K562 (cell line): ENCODE results near the gene UBALD2.

Source experiments
- HBP1 ChIP-seq: fragments of 450-650 bp; formaldehyde crosslinking; IDR thresholded peaks from 2 replicates; pipeline ENCODE4 v1.4.0; 2022; ENCODE audit warnings: missing genetic modification characterization
- HCFC1 ChIP-seq: IDR thresholded peaks from 2 replicates; pipeline ENCODE4 v1.6.1; 2012; ENCODE audit warnings: low read depth, low read length, improper control_type of control experiment
- NRF1 ChIP-seq, 2 experiments: fragments of 450-650 bp; IDR thresholded peaks in 1 of 2; conservative IDR thresholded peaks in 1 of 2; 2 replicates each; pipeline ENCODE4 v1.6.1; 2014; ENCODE audit warnings: mild to moderate bottlenecking in 2 of 2
- PHF8 ChIP-seq: fragments of 200-600 bp; sonication (generic); IDR thresholded peaks from 2 replicates; pipeline ENCODE4 v1.6.1; 2012; ENCODE audit warnings: mixed run types, mild to moderate bottlenecking, inconsistent platforms, low read length, moderate library complexity, borderline replicate concordance
- PRPF4 ChIP-seq: fragments of 200-400 bp; formaldehyde crosslinking; IDR thresholded peaks from one replicate; pipeline ENCODE4 v1.6.1; 2017; ENCODE audit warnings: low read length, low read depth, mild to moderate bottlenecking; ENCODE audit not compliant: insufficient read depth, poor library complexity, severe bottlenecking
- SP1 ChIP-seq: sonication (generic); formaldehyde crosslinking; IDR thresholded peaks from 2 replicates; pipeline ENCODE4 v1.8.1; 2022; ENCODE audit warnings: mild to moderate bottlenecking, missing genetic modification reagents
- ZNF224 ChIP-seq: sonication (generic); formaldehyde crosslinking; IDR thresholded peaks from 2 replicates; pipeline ENCODE4 v1.8.0; 2022; ENCODE audit warnings: mild to moderate bottlenecking, missing genetic modification reagents
- ZNF24 ChIP-seq: fragments of 450-650 bp; IDR thresholded peaks from 2 replicates; pipeline ENCODE4 v1.6.1; 2016

GRCh38 chr17:76314392-76315227 lies 49.5 kb downstream of the UBALD2 start:
- no peak for TF ChIP-seq ZNF24
- TF ChIP-seq NRF1 (conservative IDR thresholded peaks at IDR 0.05 in 1 of 2, IDR thresholded peaks at IDR 0.05 in 1 of 2): no peak
- TF ChIP-seq HCFC1: no peak
- no peak for TF ChIP-seq PRPF4
- no peak for TF ChIP-seq PHF8
- no peak for TF ChIP-seq ZNF224 (CRISPR knock-in tag)
- no peak for TF ChIP-seq SP1 (CRISPR knock-in tag)
- no peak for TF ChIP-seq HBP1 (CRISPR knock-in tag)
